Measurements from ENCODE around the gene MRTO4.
"Not testable (repeated sequence)": the region's sequence is repeated elsewhere in the genome, so short reads cannot be mapped to it uniquely, and the experiment has no call there.

The MRTO4 gene

DNA sequence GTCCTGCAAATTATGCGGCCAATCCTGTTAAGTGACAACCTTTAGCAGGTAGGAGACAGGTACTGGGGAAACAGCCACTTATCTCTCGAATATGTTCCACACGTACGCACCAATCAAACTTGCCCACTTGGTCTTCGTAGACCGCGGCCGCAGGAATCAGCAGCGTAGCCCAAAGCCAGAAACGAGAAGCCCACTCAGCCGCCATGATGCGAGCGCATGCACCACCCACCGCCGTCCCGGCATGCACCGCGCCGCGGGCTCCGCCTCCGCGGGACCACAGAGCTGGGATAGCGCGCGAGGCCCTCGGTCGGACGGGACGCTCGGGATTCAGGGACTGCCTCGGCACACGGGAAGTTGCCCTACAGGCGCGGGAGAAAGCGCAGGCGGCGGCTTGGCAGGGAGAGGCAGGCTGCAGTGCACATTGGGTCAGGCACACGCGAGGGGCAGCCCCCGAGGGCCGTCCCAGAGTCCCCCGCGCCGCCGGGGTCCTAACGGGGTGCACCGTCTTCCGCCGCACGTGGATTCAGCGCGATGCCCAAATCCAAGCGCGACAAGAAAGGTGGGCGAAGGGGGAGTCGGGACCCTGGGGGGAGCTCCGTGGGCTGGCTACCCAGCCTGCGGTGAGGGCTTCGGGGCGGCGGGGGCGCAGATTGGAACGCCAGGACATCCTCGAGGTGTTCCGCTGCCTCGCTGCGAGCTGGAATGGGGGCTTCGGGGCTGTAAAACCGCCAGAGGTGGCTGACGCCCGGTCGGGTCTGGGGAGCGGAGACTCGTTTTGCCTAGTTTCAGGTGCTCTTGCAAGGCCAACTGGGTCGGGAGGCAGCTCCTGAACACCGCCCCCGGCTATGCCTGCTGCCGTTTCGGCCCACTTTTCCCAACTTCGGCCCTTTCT, at the start of gene MRTO4, which contains the start of gene EMC1:
Gene MRTO4, plus strand, starts transcription at position 501 of the 892 bp plus-strand sequence. Its CDS starts 31 bp downstream, at position 532.
Gene EMC1, minus strand, starts transcription at position 220 of the 892 bp plus-strand sequence. Its CDS starts 15 bp downstream, at position 205.
- peak; percentile 88 for DNase-seq

DNA sequence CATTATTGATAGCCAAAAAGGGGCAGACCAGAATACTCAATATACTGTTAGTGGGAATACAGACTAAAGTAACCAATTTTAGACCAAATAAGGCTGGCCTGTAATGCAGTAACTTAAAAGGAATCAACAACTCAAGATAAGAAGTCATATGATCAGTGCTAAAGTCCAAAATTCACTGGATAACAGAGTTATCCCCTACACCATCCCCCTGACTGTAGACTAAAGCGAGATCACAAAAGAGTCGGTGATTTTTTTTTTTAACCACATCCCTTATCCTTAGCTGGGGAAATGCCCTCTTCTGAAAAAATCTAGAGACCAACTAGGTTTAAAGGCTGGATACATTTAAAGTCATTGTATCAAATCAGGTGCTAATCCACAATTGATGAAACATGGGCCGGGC, 49.2 kb upstream of the MRTO4 start:
- DNase-seq: no peak

- DNase-seq: no peak
These were observed 48.2 kb upstream of the MRTO4 start for GRCh38 chr1:19203440-19203839.

DNA sequence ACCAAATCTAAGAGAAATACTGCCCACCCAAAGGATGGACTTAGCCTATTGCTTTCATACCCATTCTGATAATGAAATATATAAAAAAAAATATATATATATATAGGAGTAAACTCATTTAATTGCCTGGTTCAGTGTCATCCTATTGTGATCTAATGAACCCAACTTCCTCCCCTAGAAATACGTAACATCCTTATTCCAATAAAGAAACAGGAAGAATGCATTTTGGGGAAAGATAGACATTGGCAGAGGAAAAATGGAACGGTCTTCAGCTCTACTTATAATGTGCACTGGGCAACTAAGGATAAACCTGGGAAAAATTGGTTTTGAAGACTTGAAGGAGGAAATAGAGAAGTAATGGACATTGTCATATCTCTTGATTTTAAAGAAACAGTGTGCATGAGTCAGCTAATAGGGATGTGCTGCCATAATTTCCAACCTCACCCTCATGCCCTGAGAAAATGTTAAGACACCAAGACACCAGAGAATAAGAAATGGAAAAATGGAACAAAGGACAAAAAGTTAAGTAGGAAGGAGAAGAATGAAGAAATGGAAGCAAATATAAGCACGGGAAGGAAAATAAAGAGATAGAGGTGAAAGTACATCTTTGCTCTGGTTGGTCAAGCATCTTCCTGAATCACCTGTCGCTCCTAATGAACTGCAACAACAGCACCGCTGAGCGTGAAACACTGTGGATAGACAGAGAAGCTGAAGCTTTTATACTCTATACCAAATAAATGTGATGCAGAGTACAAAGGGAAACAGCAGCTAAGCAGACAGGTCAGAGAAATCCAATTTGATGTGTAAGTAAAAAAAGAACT, 46.9 kb upstream of the MRTO4 start:
- no peak for DNase-seq

DNA sequence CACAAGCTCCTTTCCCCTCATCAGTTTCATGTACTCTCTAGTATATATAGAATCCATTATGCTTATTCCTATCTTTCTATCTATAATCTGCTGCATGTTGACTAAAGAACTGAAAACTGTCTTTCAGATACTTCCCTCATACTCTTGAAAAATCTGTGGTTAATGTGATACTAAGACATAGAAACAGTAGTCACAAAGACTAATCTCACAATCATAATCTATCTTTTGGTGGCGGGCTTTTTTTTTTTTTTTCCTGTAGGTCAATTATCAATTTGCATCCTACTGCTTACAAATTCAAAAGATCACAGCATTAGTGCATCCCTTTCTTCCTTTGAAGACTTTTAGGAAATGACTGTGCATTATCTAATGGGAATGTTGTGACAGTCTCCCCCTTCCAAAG, 46.2 kb upstream of the MRTO4 start:
- no peak for DNase-seq

- DNase-seq: no peak
These were observed 45.8 kb upstream of the MRTO4 start for GRCh38 chr1:19205845-19206244.

- no peak for DNase-seq
These were observed 44.7 kb upstream of the MRTO4 start for GRCh38 chr1:19206947-19207346.

GRCh38 chr1:19208710-19209438, 42.7 kb upstream of the MRTO4 start:
- DNase-seq: no peak

DNA sequence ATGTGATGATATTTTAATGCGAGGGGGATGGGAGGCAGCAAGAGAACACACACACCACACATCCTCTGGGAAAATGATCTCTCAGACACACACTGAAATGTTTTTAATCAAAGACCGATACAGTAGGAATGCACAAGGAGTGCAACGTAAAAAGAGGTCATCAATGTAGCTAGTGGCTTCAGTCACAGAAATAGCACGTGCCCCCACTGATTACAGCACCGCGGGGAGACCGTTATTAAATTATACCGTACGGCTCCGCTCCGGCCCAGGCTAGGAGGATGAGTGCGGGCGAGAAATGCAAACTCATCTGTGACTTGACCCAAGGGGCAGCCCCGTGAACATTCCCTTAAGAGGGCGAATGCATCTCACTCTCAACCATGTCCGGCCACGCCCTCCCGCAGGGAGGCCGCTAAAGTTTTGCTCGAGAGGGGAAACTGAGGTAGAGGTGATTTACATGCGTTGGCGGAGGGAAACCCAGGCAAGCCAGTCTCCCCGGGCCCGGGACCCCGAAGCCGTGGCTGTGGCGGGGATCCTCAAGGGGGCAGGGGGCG, 42.1 kb upstream of the MRTO4 start:
- no peak for DNase-seq

DNA sequence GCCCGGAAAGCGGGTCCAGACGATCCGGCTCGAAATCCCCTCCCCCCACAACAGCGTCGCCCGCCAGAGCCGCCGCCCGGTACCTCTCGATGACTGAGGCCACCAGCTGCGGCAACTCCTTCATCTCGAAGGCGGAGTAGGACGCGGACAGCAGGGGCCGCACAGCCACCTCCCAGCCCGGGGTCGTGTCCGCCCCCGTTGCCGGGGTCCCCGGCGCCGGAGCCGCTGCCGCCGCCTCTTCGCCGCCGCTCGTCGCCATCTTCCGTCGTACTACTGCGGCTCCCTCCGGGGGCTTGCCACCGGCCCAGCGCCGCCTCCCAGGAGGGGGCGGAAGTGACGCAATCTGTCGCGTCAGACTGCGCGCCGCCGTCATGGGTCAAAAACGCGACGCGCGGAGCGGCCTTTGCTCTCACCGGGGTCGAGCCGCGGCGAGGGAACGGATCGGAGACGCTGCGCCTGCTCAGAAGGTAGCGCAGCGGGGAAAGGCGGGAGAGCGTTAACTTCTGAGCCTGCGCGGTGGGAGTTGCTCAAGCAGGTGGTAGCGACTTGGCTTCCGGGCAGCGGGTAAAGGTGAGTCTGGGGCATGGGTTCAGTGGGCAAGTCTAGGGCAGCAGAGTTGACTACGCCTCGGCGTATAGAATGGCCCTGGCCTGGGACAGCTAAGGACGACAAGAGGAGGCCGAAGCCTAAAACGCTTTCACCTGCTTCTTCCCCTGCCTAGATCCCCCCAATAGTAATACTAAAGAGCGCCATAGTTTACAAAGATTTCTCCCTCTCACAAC, 41.4 kb upstream of the MRTO4 start, which contains the start of gene UBR4:
Gene UBR4, minus strand, starts transcription at position 277 of the 782 bp plus-strand sequence. Its CDS starts 18 bp downstream, at position 259.
- peak; percentile 97 for DNase-seq

DNA sequence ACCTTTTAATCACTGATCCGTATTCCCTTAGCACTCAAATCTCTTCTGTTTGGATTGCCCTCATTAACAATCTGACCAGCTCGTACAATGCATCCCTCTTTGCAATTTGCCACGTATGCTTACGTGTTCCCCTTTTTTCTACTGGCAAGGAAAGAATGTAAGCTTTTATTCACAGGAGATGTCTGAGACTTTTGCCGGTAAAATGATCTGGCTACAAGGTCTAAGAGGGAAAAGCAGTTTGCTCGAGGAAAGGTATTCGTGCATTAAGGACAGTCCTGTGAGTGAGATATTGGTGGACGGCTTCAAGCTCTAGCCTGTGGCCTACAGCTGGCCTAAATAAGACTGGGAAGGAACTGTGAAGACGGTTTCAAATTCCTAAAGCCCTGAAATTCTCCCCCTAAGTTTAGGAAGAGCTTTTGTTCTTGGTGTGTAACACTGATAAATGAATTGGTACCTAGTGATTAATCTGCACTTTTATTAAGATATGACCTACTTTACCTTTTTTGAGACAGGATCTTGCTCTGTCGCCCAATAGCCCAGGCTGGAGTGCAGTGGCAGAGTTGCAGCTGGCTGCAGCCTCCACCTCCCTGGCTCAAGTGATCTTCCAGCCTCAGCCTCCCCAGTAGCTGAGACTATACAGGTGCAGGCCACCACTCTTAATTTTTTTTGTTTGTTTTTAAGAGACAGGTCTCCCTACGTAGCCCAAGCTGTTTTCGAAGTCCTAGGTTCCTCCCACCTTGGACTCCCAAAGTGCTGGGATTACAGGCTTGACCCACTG, 40.6 kb upstream of the MRTO4 start:
- no peak for DNase-seq

GRCh38 chr1:19212167-19212566, 39.4 kb upstream of the MRTO4 start:
- no peak for DNase-seq

- no peak for DNase-seq
These were observed 38.0 kb upstream of the MRTO4 start for GRCh38 chr1:19213580-19213979.

GRCh38 chr1:19216585-19216984, 35.0 kb upstream of the MRTO4 start:
- not testable (repeated sequence) for DNase-seq

DNA sequence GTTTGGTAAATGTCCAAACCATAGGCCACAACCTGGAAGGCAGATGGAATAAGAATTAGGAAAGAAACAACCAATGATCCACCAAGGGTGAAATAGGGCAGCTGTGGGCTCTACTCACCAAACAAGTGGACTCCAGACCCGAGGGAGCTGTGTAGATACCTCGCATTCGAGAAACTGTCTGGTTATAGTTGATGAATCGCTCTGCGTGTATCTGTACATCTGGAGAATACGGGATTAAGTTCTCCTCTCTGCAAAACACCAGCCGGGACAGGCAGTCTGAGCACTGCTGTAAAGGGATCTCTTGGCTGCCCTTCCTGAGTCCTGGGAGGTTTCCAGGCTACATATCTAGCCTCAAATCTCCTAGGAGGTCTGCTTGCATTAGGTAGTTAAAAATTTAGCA, 32.2 kb upstream of the MRTO4 start:
- no peak for DNase-seq

GRCh38 chr1:19220080-19220846, 31.3 kb upstream of the MRTO4 start:
- DNase-seq: no peak

DNA sequence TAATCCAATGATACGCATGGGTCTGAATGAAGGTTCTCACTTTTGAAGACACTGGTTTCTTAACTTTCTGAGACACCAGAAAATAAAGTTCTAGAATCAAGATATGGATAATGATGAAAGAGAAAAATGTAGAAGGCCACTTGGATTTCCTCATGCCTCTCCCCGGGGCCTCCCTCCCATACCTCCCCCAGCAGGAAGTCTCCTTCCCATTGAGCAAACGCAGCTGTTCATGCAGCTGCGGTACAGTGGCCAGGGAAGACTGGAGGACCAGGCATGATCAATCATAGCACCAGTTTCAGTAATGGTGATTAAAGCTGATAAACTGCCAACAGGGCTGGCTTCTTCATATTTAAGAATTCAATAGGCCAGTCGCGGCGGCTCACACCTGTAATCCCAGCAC, 30.6 kb upstream of the MRTO4 start:
- DNase-seq: no peak

GRCh38 chr1:19222573-19222972, 29.0 kb upstream of the MRTO4 start:
- DNase-seq: no peak

- no peak for DNase-seq
These were observed 28.4 kb upstream of the MRTO4 start for GRCh38 chr1:19222979-19223824.
